ENCODE data around the gene PODNL1. TPM values are rescaled to one million over a fixed set of nuclear protein-coding genes. Genes with fewer than 3 reads are reported as not detected.

PODNL1 gene
- total and polyA plus RNA-seq, 10 of the 15 experiments (the other 5 are each of a cell fraction or from before 2014, with no cell fraction given), result 0.04 to 0.44 TPM; not detected in 8

- H3K4me1 ChIP-seq (ENCODE audit: control insufficient read depth, insufficient read depth, low read length), result peaks cover 25% of the 10 kb centered on the region
- H3K79me2 ChIP-seq (ENCODE audit: control insufficient read depth, insufficient read depth, low read length), result no peaks in the 10 kb centered on the region
- H4K20me1 ChIP-seq (ENCODE audit: control insufficient read depth, insufficient read depth), result no peaks in the 10 kb centered on the region
- intact Hi-C loops (cut with micrococcal nuclease; ENCODE audit: unreplicated experiment), result loop anchor here (5.0 kb wide), 2 partner anchors 119 to 286 kb away; no protein-coding TSS in a partner anchor
- no peak for FAIRE-seq
- in situ Hi-C loops (cut with MboI), result loop anchor here (5.0 to 25.0 kb wide), 2 partner anchors 189 to 454 kb away; partner anchors contain the start of gene MISP3
- no peaks in the 10 kb centered on the region for H3K27me3 ChIP-seq (replicated peaks in 1 of 2; ENCODE audit: control insufficient read depth in 2 of 2, insufficient read depth in 2 of 2, low read length in 1 of 2)
- H2AFZ ChIP-seq (ENCODE audit: control insufficient read depth, low read depth, low read length), result no peak overlapping the region
- BruUV-seq (replicated peaks), result no TSS peak
- 50% methylated on average over 12 of the region's 12 CpGs for WGBS (ENCODE audit: insufficient coverage, insufficient replicate concordance, low lambda C conversion rate, missing lambda C conversion rate)
- H3K9me3 ChIP-seq (replicated peaks; ENCODE audit: control insufficient read depth, insufficient read depth, low read length), result no peaks in the 10 kb centered on the region
- no peaks in the 10 kb centered on the region for H3K36me3 ChIP-seq (ENCODE audit: control insufficient read depth in 2 of 2, insufficient read depth in 2 of 2, low read length in 1 of 2)
- ATAC-seq, result no peak
- RAD21 ChIA-PET (ENCODE audit: unreplicated experiment), result interaction anchor here (1.2 to 4.5 kb wide), 10 partner anchors 20 to 254 kb away, joined by 3 to 40 read pairs (median 12); partner anchors contain the start of genes ASF1B, IL27RA and MISP3
- no peak overlapping the region for H3K4me2 ChIP-seq (ENCODE audit: control insufficient read depth, insufficient read depth)
- TF ChIP-seq STAT3 (IDR thresholded peaks at IDR 0.05; ENCODE audit: low read depth, low read length) (no peak), BCL3 (IDR thresholded peaks at IDR 0.05; ENCODE audit: borderline replicate concordance, insufficient read depth, low read depth, low read length, poor library complexity, severe bottlenecking) (peak; percentile 41)
- SMC1A ChIA-PET (ENCODE audit: uncharacterized antibody, unreplicated experiment), result interaction anchor here (0.9 to 6.5 kb wide), 8 partner anchors 20 to 257 kb away, joined by 3 to 47 read pairs (median 5); partner anchors contain the start of genes ASF1B, IL27RA and MISP3
- CTCF ChIA-PET, result interaction anchor here (0.6 to 8.1 kb wide), 11 partner anchors 17 to 253 kb away, joined by 3 to 152 read pairs (median 27); partner anchors contain the start of genes ASF1B, IL27RA and MISP3
- no peak overlapping the region for H3K9ac ChIP-seq (ENCODE audit: control insufficient read depth, insufficient read depth, low read length)
- H3K4me3 ChIP-seq, result no peak overlapping the region
- POLR2A ChIA-PET, result interaction anchor here (1.2 to 2.0 kb wide), 2 partner anchors 148 to 149 kb away, joined by 3 to 15 read pairs; partner anchors contain the start of gene IL27RA
- no peak overlapping the region for H3K27ac ChIP-seq (ENCODE audit: control insufficient read depth, insufficient read depth)
- no peak for DNase-seq (ENCODE audit: low read depth, low spot score)
Measured at GRCh38 chr19:13882836-13883235, 55.4 kb downstream of the PODNL1 start.

DNA sequence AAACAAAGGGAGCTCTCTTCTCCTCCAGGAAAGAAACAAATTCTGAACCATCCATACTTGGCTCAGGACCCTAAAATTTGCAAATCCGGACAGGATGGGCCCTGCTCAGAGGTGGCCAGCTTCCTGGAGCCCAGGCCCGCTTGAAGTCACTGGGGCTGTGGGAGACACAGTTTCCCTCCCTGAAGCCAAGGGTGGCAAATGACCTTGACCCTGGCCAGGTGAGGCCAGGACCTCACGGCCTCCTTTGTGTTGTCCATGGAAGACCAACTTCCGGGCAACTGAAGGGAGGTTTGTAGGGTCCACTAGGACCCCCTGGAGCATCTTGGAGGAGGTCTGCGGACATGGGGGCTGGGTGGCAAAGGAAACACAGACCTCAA is 55.8 kb downstream of the PODNL1 start:
- Histone ChIP-seq H3K4me2 (ENCODE audit: control insufficient read depth, insufficient read depth) (peak overlapping the region; percentile 85; the same call in 1 of the 2 replicates), H3K9ac (ENCODE audit: control insufficient read depth, insufficient read depth, low read length) (peak overlapping the region; percentile 49; the same call in 1 of the 2 replicates), H2AFZ (ENCODE audit: control insufficient read depth, low read depth, low read length) (peak overlapping the region; percentile 45), H3K79me2 (ENCODE audit: control insufficient read depth, insufficient read depth, low read length) (no peaks in the 10 kb centered on the region), H3K27me3 (replicated peaks in 1 of 2; ENCODE audit: control insufficient read depth in 2 of 2, insufficient read depth in 2 of 2, low read length in 1 of 2) (no peaks in the 10 kb centered on the region), H3K27ac (ENCODE audit: control insufficient read depth, insufficient read depth) (no peak overlapping the region), H3K4me1 (ENCODE audit: control insufficient read depth, insufficient read depth, low read length) (peaks cover 25% of the 10 kb centered on the region), H3K36me3 (ENCODE audit: control insufficient read depth in 2 of 2, insufficient read depth in 2 of 2, low read length in 1 of 2) (no peaks in the 10 kb centered on the region), H3K9me3 (replicated peaks; ENCODE audit: control insufficient read depth, insufficient read depth, low read length) (no peaks in the 10 kb centered on the region), H4K20me1 (ENCODE audit: control insufficient read depth, insufficient read depth) (no peaks in the 10 kb centered on the region), H3K4me3 (no peak overlapping the region)
- BruUV-seq (replicated peaks), result no TSS peak
- ChIA-PET RAD21 (ENCODE audit: unreplicated experiment) (interaction anchor here (1.0 to 4.5 kb wide), 13 partner anchors 20 to 255 kb away, joined by 3 to 40 read pairs (median 8); partner anchors contain the start of genes ASF1B, IL27RA and MISP3), POLR2A (interaction anchor here (0.6 to 2.0 kb wide), 6 partner anchors 148 to 254 kb away, joined by 3 to 15 read pairs (median 4); partner anchors contain the start of genes ASF1B, IL27RA and MISP3), CTCF (interaction anchor here (0.6 to 8.1 kb wide), 13 partner anchors 18 to 254 kb away, joined by 3 to 152 read pairs (median 18); partner anchors contain the start of genes ASF1B, IL27RA and MISP3), SMC1A (ENCODE audit: uncharacterized antibody, unreplicated experiment) (interaction anchor here (0.6 to 6.5 kb wide), 13 partner anchors 17 to 523 kb away, joined by 3 to 47 read pairs (median 4); partner anchors contain the start of genes ASF1B, IL27RA and MISP3)
- intact Hi-C loops (cut with micrococcal nuclease; ENCODE audit: unreplicated experiment), result loop anchor here (5.0 kb wide), 2 partner anchors 120 to 285 kb away; no protein-coding TSS in a partner anchor
- DNase-seq (ENCODE audit: low read depth, low spot score) (no peak), ATAC-seq (no peak), FAIRE-seq (no peak)
- 78% methylated on average over 5 of the region's 5 CpGs for WGBS (ENCODE audit: insufficient coverage, insufficient replicate concordance, low lambda C conversion rate, missing lambda C conversion rate)
- in situ Hi-C loops (cut with MboI), result loop anchor here (5.0 to 25.0 kb wide), 2 partner anchors 190 to 455 kb away; partner anchors contain the start of gene MISP3
- TF ChIP-seq, protein P1, sequence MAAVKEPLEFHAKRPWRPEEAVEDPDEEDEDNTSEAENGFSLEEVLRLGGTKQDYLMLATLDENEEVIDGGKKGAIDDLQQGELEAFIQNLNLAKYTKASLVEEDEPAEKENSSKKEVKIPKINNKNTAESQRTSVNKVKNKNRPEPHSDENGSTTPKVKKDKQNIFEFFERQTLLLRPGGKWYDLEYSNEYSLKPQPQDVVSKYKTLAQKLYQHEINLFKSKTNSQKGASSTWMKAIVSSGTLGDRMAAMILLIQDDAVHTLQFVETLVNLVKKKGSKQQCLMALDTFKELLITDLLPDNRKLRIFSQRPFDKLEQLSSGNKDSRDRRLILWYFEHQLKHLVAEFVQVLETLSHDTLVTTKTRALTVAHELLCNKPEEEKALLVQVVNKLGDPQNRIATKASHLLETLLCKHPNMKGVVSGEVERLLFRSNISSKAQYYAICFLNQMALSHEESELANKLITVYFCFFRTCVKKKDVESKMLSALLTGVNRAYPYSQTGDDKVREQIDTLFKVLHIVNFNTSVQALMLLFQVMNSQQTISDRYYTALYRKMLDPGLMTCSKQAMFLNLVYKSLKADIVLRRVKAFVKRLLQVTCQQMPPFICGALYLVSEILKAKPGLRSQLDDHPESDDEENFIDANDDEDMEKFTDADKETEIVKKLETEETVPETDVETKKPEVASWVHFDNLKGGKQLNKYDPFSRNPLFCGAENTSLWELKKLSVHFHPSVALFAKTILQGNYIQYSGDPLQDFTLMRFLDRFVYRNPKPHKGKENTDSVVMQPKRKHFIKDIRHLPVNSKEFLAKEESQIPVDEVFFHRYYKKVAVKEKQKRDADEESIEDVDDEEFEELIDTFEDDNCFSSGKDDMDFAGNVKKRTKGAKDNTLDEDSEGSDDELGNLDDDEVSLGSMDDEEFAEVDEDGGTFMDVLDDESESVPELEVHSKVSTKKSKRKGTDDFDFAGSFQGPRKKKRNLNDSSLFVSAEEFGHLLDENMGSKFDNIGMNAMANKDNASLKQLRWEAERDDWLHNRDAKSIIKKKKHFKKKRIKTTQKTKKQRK (IDR thresholded peaks at IDR 0.05; ENCODE audit: low read depth, low read length), result no peak
- TF ChIP-seq HDAC6 (IDR thresholded peaks at IDR 0.05; ENCODE audit: unreplicated experiment), result no peak
- TF ChIP-seq STAT3 (IDR thresholded peaks at IDR 0.05; ENCODE audit: low read depth, low read length), result no peak
- TF ChIP-seq, protein P2, sequence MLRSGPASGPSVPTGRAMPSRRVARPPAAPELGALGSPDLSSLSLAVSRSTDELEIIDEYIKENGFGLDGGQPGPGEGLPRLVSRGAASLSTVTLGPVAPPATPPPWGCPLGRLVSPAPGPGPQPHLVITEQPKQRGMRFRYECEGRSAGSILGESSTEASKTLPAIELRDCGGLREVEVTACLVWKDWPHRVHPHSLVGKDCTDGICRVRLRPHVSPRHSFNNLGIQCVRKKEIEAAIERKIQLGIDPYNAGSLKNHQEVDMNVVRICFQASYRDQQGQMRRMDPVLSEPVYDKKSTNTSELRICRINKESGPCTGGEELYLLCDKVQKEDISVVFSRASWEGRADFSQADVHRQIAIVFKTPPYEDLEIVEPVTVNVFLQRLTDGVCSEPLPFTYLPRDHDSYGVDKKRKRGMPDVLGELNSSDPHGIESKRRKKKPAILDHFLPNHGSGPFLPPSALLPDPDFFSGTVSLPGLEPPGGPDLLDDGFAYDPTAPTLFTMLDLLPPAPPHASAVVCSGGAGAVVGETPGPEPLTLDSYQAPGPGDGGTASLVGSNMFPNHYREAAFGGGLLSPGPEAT (IDR thresholded peaks at IDR 0.05; ENCODE audit: low read depth), result no peak
- no peak for TF ChIP-seq MYC (IDR thresholded peaks at IDR 0.05; ENCODE audit: insufficient read depth, insufficient read length, insufficient replicate concordance, low read length, severe bottlenecking)
- no peak for TF ChIP-seq PAX8 (IDR thresholded peaks at IDR 0.05)
